GDM1 (cell line): ENCODE results near the gene SMARCB1.

Experiments
- DNase-seq: peaks from one replicate; lab custom pipeline; 2025; lab: John Stamatoyannopoulos, UW

The SMARCB1 gene

DNA sequence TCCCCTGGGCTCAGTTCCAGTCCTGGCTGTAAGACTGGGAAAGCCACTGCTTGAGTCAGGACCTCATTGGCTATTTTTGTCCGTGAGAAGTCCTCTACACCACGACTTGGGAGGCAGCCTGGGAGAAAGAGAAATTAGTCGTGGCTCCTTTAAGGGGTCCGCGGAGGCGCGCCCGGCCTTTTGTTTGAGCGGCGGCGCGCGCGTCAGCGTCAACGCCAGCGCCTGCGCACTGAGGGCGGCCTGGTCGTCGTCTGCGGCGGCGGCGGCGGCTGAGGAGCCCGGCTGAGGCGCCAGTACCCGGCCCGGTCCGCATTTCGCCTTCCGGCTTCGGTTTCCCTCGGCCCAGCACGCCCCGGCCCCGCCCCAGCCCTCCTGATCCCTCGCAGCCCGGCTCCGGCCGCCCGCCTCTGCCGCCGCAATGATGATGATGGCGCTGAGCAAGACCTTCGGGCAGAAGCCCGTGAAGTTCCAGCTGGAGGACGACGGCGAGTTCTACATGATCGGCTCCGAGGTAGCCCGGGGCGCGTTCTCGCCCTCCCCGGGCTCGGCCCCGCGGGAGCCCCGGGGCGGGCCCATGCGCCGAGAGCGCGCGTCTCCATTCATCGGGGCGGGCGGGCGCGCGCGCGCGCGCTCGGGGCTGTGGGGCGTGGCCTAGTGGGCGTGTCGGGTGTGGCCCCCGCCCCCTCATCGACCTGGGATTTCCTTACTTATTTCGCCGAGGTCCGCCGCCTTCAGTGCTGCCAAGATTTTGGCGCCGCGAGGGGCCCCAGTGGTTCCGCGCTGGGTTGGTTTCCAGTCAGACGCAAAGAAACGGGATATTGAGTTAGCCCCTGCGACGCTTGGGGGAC is at the start of gene SMARCB1:
Gene SMARCB1, plus strand, starts transcription at position 215 of the 848 bp plus-strand sequence. Its CDS starts 204 bp downstream, at position 419.
- DNase-seq: peak; percentile 81

- DNase-seq: no peak
These were observed 49.1 kb upstream of the SMARCB1 start for GRCh38 chr22:23737696-23738095.

GRCh38 chr22:23742505-23743264 is 44.1 kb upstream of the SMARCB1 start:
- no peak for DNase-seq

- DNase-seq: no peak
These were observed 43.5 kb upstream of the SMARCB1 start for GRCh38 chr22:23743303-23743705.

GRCh38 chr22:23744001-23744400 is 42.8 kb upstream of the SMARCB1 start:
- DNase-seq: no peak

GRCh38 chr22:23744485-23744884 is 42.3 kb upstream of the SMARCB1 start:
- no peak for DNase-seq

DNA sequence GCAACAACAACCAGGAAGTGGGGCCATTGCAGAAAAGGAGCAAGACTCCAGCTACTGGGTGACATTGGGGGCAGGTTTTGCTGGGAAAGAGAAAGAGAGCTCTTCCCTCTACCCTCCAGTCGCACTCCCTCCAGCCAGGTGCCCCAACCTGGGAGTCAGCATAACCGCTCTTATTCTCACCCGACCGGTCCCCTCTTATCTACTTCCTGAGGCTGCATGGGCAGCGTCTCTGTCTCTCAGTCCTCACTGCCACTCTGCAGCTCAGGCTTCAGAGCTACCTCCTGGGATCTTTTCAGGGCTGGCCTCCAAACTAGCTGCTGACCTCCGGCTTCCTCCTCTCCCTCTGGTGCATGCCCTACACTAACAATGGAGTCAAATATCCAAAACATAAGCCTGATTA is 41.0 kb upstream of the SMARCB1 start:
- DNase-seq: no peak

DNA sequence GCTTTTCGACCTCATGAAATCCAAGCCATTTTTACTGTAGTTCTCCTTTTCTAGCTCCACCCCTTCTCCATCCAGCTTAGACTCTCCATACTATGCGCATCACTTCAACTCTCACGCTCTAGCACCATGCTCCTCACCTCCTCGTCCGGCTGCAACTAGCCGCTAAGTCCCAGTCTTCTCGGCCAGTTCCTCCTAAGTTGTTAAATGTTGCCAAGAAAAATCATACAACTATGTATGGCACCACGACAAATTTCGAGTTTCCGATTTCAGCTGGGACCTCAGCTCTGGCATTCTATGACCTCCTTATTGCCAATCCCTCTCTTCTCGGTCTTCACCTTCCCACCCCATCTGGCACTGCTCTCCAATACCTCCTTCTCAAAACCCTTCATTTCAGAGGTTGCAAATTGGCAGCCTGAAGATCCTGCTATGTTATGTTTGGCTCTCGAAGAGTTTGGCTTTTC is 36.9 kb upstream of the SMARCB1 start:
- peak; percentile 41 for DNase-seq

GRCh38 chr22:23750367-23750713 is 36.4 kb upstream of the SMARCB1 start:
- DNase-seq: no peak

GRCh38 chr22:23750714-23751440 is 35.9 kb upstream of the SMARCB1 start, which contains the start of gene ZNF70:
Gene ZNF70, minus strand, starts transcription at chr22:23751112. Its CDS starts 5,972 bp downstream, at chr22:23745140.
- peak; percentile 82 for DNase-seq

- DNase-seq: no peak
These were observed 35.2 kb upstream of the SMARCB1 start for GRCh38 chr22:23751441-23751996.

DNA sequence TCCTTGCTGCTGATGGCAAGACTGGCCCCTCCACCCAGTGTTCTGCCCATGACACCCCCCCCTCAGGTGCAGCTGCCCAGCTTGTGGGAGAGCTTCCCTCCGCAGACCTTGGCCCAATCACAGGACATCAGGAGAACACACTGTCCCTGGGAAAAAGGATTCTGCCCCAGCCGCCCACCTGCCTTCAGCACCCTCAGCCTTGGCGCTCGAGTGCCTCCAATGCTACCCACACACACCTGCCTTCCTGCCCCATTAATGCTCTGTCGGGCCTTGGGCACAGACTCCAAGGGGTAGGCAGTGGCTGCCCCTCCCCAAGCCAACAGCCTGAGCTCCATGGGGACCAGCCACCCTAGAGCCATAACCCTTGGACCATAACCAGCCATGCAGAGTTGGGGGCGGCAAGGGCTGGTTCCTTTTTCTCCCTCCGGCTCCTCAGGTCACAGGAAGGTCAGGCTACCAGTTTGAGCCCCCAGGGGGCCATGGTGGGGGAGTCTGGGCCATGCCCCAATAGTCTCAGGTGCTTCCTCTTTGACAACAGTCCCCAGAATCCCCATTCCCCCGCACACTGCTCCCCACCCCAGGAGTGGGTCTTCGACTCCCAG is 34.6 kb upstream of the SMARCB1 start:
- DNase-seq: no peak

DNA sequence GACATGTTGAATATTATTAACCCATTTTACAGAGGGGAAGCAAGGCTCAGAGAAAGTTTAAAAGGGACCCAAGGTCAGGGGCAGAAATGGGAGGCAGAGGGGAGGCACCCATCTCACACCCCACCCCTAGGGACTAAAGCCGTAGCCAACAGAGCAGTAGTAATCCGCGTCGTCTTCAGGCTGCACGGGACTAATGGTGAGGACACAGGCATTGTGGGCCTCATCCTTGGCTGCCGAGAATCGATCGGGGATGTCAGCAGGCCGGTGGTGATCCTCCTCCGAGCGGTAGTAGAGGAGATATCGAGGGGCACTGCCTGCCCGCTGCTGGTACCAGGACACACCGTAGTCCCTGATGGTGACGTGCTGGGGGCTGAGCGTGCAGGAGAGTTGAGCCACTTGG is 34.0 kb upstream of the SMARCB1 start:
- DNase-seq: no peak

- DNase-seq: no peak
These were observed 33.4 kb upstream of the SMARCB1 start for GRCh38 chr22:23753385-23753784.

DNA sequence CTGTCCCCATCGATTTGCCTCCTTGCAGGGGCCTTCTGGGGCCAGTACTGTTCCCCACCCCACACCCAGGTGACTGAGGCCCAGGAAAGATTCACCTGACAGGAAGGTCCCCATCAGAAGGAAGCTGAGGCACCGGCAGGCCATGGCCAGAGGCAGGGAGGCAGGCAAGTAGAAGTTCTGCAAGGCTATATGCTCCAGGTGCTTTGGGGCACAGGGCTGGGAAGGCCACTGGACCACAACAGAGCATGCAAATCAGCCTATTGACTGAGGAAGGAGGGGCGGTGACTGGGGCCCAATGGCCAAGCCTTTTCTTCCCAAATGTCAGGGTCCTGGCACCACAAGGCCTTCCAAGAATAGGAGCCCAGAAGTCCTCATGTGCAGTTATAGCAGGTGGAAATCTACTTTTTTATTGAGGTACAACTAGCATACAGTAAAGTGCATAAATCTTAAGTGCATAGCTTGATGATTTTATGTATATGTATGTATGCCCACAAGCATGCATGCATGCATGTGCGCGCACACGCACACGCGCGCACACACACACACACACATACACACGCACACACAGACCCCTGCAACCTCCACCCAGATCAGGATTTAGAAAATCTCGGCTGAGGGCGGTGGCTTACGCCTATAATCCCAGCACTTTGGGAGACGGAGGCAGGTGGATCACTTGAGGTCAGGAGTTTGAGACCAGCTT is 32.4 kb upstream of the SMARCB1 start, which contains the start of gene VPREB3:
Gene VPREB3, minus strand, starts transcription at position 206 of the 700 bp plus-strand sequence. Its CDS starts 62 bp downstream, at position 144.
- no peak for DNase-seq

GRCh38 chr22:23754980-23755636 is 31.7 kb upstream of the SMARCB1 start:
- no peak for DNase-seq

- no peak for DNase-seq
These were observed 31.1 kb upstream of the SMARCB1 start for GRCh38 chr22:23755711-23756110.

DNA sequence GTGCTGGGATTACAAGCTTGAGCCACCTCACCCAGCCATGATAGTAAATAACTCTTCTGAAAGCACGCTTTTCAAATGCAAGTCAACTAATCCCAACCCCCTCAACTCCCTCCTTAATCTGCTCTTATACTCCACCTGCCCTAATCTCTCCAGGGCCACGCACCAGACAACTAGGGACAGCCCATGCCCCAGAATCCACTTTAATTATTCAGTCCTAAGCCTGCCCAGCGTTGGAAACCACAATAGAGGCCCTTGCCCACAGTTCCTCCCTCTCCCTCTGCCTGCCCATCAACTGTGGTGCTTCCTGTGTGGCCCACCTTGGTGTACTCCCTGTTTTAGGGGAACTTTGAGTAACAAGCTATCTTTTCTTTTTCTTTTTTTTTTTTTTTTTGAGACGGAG is 29.9 kb upstream of the SMARCB1 start:
- DNase-seq: no peak

- no peak for DNase-seq
These were observed 27.2 kb upstream of the SMARCB1 start for GRCh38 chr22:23759566-23759965.

- no peak for DNase-seq
These were observed 26.7 kb upstream of the SMARCB1 start for GRCh38 chr22:23760056-23760455.
